GM23338 (cell line): ENCODE results near the gene TXN.

Experiments used
- CTCF ChIP-seq, 2 experiments: fragments of 200-600 bp in 1 of 2; sonication (generic) in 1 of 2; conservative IDR thresholded peaks; 2 replicates each; pipeline versions ENCODE4 v1.5.1 to v1.6.1; 2016 to 2017; ENCODE audit warnings: antibody characterized with exemption in 2 of 2, low read depth in 2 of 2, mild to moderate bottlenecking in 2 of 2, moderate library complexity in 1 of 2
- EZH2phosphoT487 ChIP-seq: fragments of 200-600 bp; sonication (generic); IDR thresholded peaks from one replicate; pipeline ENCODE4 v1.8.1; 2018; ENCODE audit warnings: antibody characterized with exemption; ENCODE audit not compliant: unreplicated experiment
- JUNB ChIP-seq: IDR thresholded peaks from one replicate; pipeline ENCODE4 v1.6.1; 2016; ENCODE audit warnings: antibody characterized with exemption; ENCODE audit not compliant: unreplicated experiment
- NANOG ChIP-seq: IDR thresholded peaks from 2 replicates; pipeline ENCODE4 v1.6.1; 2016; ENCODE audit warnings: antibody characterized with exemption, borderline replicate concordance
- POLR2AphosphoS5 ChIP-seq: IDR thresholded peaks from 2 replicates; pipeline ENCODE4 v1.6.1; 2016; ENCODE audit warnings: antibody characterized with exemption, low read depth
- REST ChIP-seq: IDR thresholded peaks from one replicate; pipeline ENCODE4 v1.6.1; 2018; ENCODE audit warnings: antibody characterized with exemption; ENCODE audit not compliant: unreplicated experiment
- ZNF331 ChIP-seq: fragments of 250-450 bp; sonication (Bioruptor Pico); IDR thresholded peaks from 2 replicates; pipeline ENCODE4 v1.5.0; 2020; ENCODE audit warnings: low read depth, mild to moderate bottlenecking, moderate library complexity

- TF ChIP-seq CTCF (conservative IDR thresholded peaks at IDR 0.05; ENCODE audit: low read depth in 2 of 2) = no peak
- TF ChIP-seq POLR2AphosphoS5 = no peak
- TF ChIP-seq EZH2phosphoT487 = no peak
- TF ChIP-seq REST = no peak
- no peak for TF ChIP-seq ZNF331 (CRISPR knock-in tag)
- TF ChIP-seq NANOG = no peak
- TF ChIP-seq JUNB = no peak
These were observed 1.6 kb upstream of the TXN start for GRCh38 chr9:110257956-110258355.
